Naive B cell (primary cell): Measurements from ENCODE around the gene UQCRH. TPM values are rescaled to one million over a fixed set of nuclear protein-coding genes. Genes with fewer than 3 reads are reported as not detected.

ENCODE experiments used
- ATAC-seq, 2 donors: fragments of 150-1000 bp; cut with Tn5 transposase; 2 replicates each; pipeline ENCODE4 v1.10.0; 2021; ENCODE audit warnings: low read depth in 2 of 2, mild to moderate bottlenecking in 2 of 2, moderate library complexity in 2 of 2
- DNase-seq: peaks from one replicate; pipeline ENCODE4 v3.0.0; 2022
- H3K27ac Mint-ChIP-seq, 6 donors: one replicate each; pipeline ENCODE4 v1.8.0; 2020 to 2022; ENCODE audit warnings: mild to moderate bottlenecking in 6 of 6, mixed read lengths in 6 of 6, moderate library complexity in 5 of 6, inconsistent platforms in 2 of 6
- H3K27me3 Mint-ChIP-seq, 3 donors: one replicate each; pipeline ENCODE4 v1.8.0; 2021 to 2022; ENCODE audit warnings: mixed read lengths in 3 of 3, mild to moderate bottlenecking in 1 of 3
- H3K36me3 Mint-ChIP-seq, 2 donors: one replicate each; pipeline ENCODE4 v1.8.0; 2020 to 2022; ENCODE audit warnings: mixed read lengths in 2 of 2, inconsistent platforms in 1 of 2, mild to moderate bottlenecking in 1 of 2
- H3K4me1 Mint-ChIP-seq, 3 donors: one replicate each; pipeline ENCODE4 v1.8.0; 2020 to 2022; ENCODE audit warnings: mixed read lengths in 3 of 3, inconsistent platforms in 1 of 3, mild to moderate bottlenecking in 1 of 3, moderate library complexity in 1 of 3
- H3K4me3 Mint-ChIP-seq, 8 donors: one replicate each; pipeline ENCODE4 v1.8.0; 2020 to 2022; ENCODE audit warnings: mild to moderate bottlenecking in 8 of 8, mixed read lengths in 8 of 8, moderate library complexity in 8 of 8, inconsistent platforms in 2 of 8
- H3K9me3 Mint-ChIP-seq, 7 donors: one replicate each; pipeline ENCODE4 v1.8.0; 2020 to 2022; ENCODE audit warnings: mixed read lengths in 7 of 7, mild to moderate bottlenecking in 5 of 7, inconsistent platforms in 2 of 7, moderate library complexity in 1 of 7
- polyA plus RNA-seq, 6 donors: library from polyadenylated mRNA; unstranded; fragments of 300-500 nt; fragmentation: Illumina TruSeq; gene quantifications; one replicate each; pipeline ENCODE4 v1.2.3, GENCODE V29; 2021; ENCODE audit warnings: low read depth in 6 of 6

The UQCRH gene
- polyA plus RNA-seq: 100 to 1,000 TPM; 280 to 322 (median 304) TPM

GRCh38 chr1:46303038-46303871 is at the start of gene UQCRH, which contains the start of gene LRRC41:
UQCRH (plus strand) TSS chr1:46303698; CDS start chr1:46303767, 69 bp downstream.
LRRC41 (minus strand) TSS chr1:46303616; CDS start chr1:46303322, 294 bp downstream.
- Mint-ChIP-seq H3K4me1 (peaks cover 31 to 57% (median 57%) of the 10 kb centered on the region in 3 donors), H3K9me3 (no peaks in the 10 kb centered on the region), H3K27me3 (no peaks in the 10 kb centered on the region), H3K27ac (peak within 1 kb of the TSS; percentile 98 to 100 (median 98)), H3K36me3 (no peaks in the 10 kb centered on the region), H3K4me3 (peak within 1 kb of the TSS; percentile 97 to 100 (median 98))
- peak; percentile 94 for DNase-seq
- peak; percentile 83 to 86 for ATAC-seq

GRCh38 chr1:46254668-46255067 is 48.8 kb upstream of the UQCRH start:
- Mint-ChIP-seq H3K36me3 (no peaks in the 10 kb centered on the region), H3K27me3 (no peaks in the 10 kb centered on the region), H3K9me3 (no peaks in the 10 kb centered on the region), H3K4me3 (no peak overlapping the region), H3K4me1 (no peaks in the 10 kb centered on the region), H3K27ac (no peak overlapping the region)
- ATAC-seq: no peak
- DNase-seq: no peak

- no peak overlapping the region for H3K27ac Mint-ChIP-seq
- H3K9me3 Mint-ChIP-seq: no peaks in the 10 kb centered on the region
- ATAC-seq (no peak), DNase-seq (no peak)
- peaks cover 0 to 4% of the 10 kb centered on the region in 2 donors for H3K36me3 Mint-ChIP-seq
- H3K27me3 Mint-ChIP-seq: no peaks in the 10 kb centered on the region
- no peaks in the 10 kb centered on the region for H3K4me1 Mint-ChIP-seq
- H3K4me3 Mint-ChIP-seq: no peak overlapping the region
Measured at GRCh38 chr1:46256523-46256922, 47.0 kb upstream of the UQCRH start.

GRCh38 chr1:46262508-46262907 is 41.0 kb upstream of the UQCRH start:
- Mint-ChIP-seq H3K36me3 (peaks cover 0 to 6% of the 10 kb centered on the region in 2 donors), H3K4me1 (no peaks in the 10 kb centered on the region), H3K9me3 (no peaks in the 10 kb centered on the region), H3K4me3 (no peak overlapping the region), H3K27ac (no peak overlapping the region), H3K27me3 (no peaks in the 10 kb centered on the region)
- no peak for ATAC-seq
- no peak for DNase-seq

GRCh38 chr1:46263146-46263545 is 40.4 kb upstream of the UQCRH start:
- Mint-ChIP-seq H3K27ac (peak overlapping the region in 1 of 6 donors; percentile 15), H3K27me3 (no peaks in the 10 kb centered on the region), H3K9me3 (no peaks in the 10 kb centered on the region), H3K4me1 (no peaks in the 10 kb centered on the region), H3K36me3 (peaks cover 0 to 6% of the 10 kb centered on the region in 2 donors), H3K4me3 (no peak overlapping the region)
- ATAC-seq (no peak), DNase-seq (no peak)

- no peaks in the 10 kb centered on the region for H3K9me3 Mint-ChIP-seq
- DNase-seq (no peak), ATAC-seq (no peak)
- H3K36me3 Mint-ChIP-seq: no peaks in the 10 kb centered on the region
- H3K27ac Mint-ChIP-seq: no peak overlapping the region
- no peak overlapping the region for H3K4me3 Mint-ChIP-seq
- H3K4me1 Mint-ChIP-seq: no peaks in the 10 kb centered on the region
- H3K27me3 Mint-ChIP-seq: no peaks in the 10 kb centered on the region
Measured at GRCh38 chr1:46268578-46268977, 34.9 kb upstream of the UQCRH start.

- no peak for DNase-seq
- H3K36me3 Mint-ChIP-seq: no peaks in the 10 kb centered on the region
- no peaks in the 10 kb centered on the region for H3K9me3 Mint-ChIP-seq
- no peaks in the 10 kb centered on the region for H3K27me3 Mint-ChIP-seq
- no peaks in the 10 kb centered on the region for H3K4me1 Mint-ChIP-seq
- no peak for ATAC-seq
- no peak overlapping the region for H3K4me3 Mint-ChIP-seq
- H3K27ac Mint-ChIP-seq: no peak overlapping the region
Measured at GRCh38 chr1:46274225-46275029, 29.1 kb upstream of the UQCRH start.

GRCh38 chr1:46275030-46275337 is 28.5 kb upstream of the UQCRH start:
- H3K36me3 Mint-ChIP-seq: no peaks in the 10 kb centered on the region
- H3K4me3 Mint-ChIP-seq: no peak overlapping the region
- no peak for DNase-seq
- no peak for ATAC-seq
- H3K9me3 Mint-ChIP-seq: no peaks in the 10 kb centered on the region
- no peaks in the 10 kb centered on the region for H3K4me1 Mint-ChIP-seq
- H3K27ac Mint-ChIP-seq: no peak overlapping the region
- no peaks in the 10 kb centered on the region for H3K27me3 Mint-ChIP-seq

- Mint-ChIP-seq H3K9me3 (no peaks in the 10 kb centered on the region), H3K36me3 (no peaks in the 10 kb centered on the region), H3K4me1 (peaks cover 0 to 4% (median 0%) of the 10 kb centered on the region in 3 donors), H3K27ac (peak overlapping the region in 1 of 6 donors; percentile 32), H3K4me3 (no peak overlapping the region), H3K27me3 (no peaks in the 10 kb centered on the region)
- no peak for ATAC-seq
- no peak for DNase-seq
Measured at GRCh38 chr1:46277658-46278373, 25.7 kb upstream of the UQCRH start.

GRCh38 chr1:46278807-46279206 is 24.7 kb upstream of the UQCRH start:
- H3K9me3 Mint-ChIP-seq: no peaks in the 10 kb centered on the region
- peaks cover 0 to 6% (median 4%) of the 10 kb centered on the region in 3 donors for H3K4me1 Mint-ChIP-seq
- peaks cover 0 to 6% of the 10 kb centered on the region in 2 donors for H3K36me3 Mint-ChIP-seq
- H3K27me3 Mint-ChIP-seq: no peaks in the 10 kb centered on the region
- no peak for ATAC-seq
- DNase-seq: no peak
- H3K4me3 Mint-ChIP-seq: no peak overlapping the region
- no peak overlapping the region for H3K27ac Mint-ChIP-seq

- peaks cover 0 to 6% of the 10 kb centered on the region in 2 donors for H3K36me3 Mint-ChIP-seq
- no peak overlapping the region for H3K4me3 Mint-ChIP-seq
- H3K27me3 Mint-ChIP-seq: no peaks in the 10 kb centered on the region
- peaks cover 0 to 6% (median 4%) of the 10 kb centered on the region in 3 donors for H3K4me1 Mint-ChIP-seq
- no peak for ATAC-seq
- no peak for DNase-seq
- no peak overlapping the region for H3K27ac Mint-ChIP-seq
- no peaks in the 10 kb centered on the region for H3K9me3 Mint-ChIP-seq
Measured at GRCh38 chr1:46280092-46280491, 23.4 kb upstream of the UQCRH start.

- H3K9me3 Mint-ChIP-seq: no peaks in the 10 kb centered on the region
- DNase-seq (no peak), ATAC-seq (no peak)
- peaks cover 0 to 6% (median 4%) of the 10 kb centered on the region in 3 donors for H3K4me1 Mint-ChIP-seq
- peaks cover 0 to 6% of the 10 kb centered on the region in 2 donors for H3K36me3 Mint-ChIP-seq
- no peak overlapping the region for H3K4me3 Mint-ChIP-seq
- no peaks in the 10 kb centered on the region for H3K27me3 Mint-ChIP-seq
- H3K27ac Mint-ChIP-seq: peak overlapping the region in 2 of 6 donors; percentile 51 to 85
Measured at GRCh38 chr1:46281021-46281420, 22.5 kb upstream of the UQCRH start.

GRCh38 chr1:46284058-46284457 is 19.4 kb upstream of the UQCRH start:
- peaks cover 0 to 6% (median 4%) of the 10 kb centered on the region in 3 donors for H3K4me1 Mint-ChIP-seq
- H3K27ac Mint-ChIP-seq: peak overlapping the region in 1 of 6 donors; percentile 12
- H3K4me3 Mint-ChIP-seq: no peak overlapping the region
- ATAC-seq: no peak
- no peak for DNase-seq
- H3K36me3 Mint-ChIP-seq: peaks cover 2 to 13% of the 10 kb centered on the region in 2 donors
- no peaks in the 10 kb centered on the region for H3K9me3 Mint-ChIP-seq
- no peaks in the 10 kb centered on the region for H3K27me3 Mint-ChIP-seq
